Measurements from ENCODE around the gene NUFIP2.

Gene NUFIP2

GRCh38 chr17:29251184-29251583 is 42.8 kb downstream of the NUFIP2 start:
- Histone ChIP-seq H3K27ac (ENCODE audit: low read length) (no peak overlapping the region), H3K4me3 (ENCODE audit: low read length) (no peak overlapping the region), H3K4me1 (ENCODE audit: control insufficient read depth, insufficient read depth, low read length) (no peaks in the 10 kb centered on the region)

GRCh38 chr17:29250666-29251065 is 43.3 kb downstream of the NUFIP2 start:
- WGBS (ENCODE audit: insufficient coverage, insufficient read length), result no CpG with 5 or more reads among the region's 1 CpG
- Histone ChIP-seq H3K4me1 (ENCODE audit: control insufficient read depth, insufficient read depth, low read length) (no peaks in the 10 kb centered on the region), H3K36me3 (ENCODE audit: control insufficient read depth, insufficient read depth, low read length) (no peaks in the 10 kb centered on the region), H3K4me3 (ENCODE audit: low read length) (no peak overlapping the region), H3K27ac (ENCODE audit: low read length) (no peak overlapping the region), H3K27me3 (ENCODE audit: control insufficient read depth, insufficient read depth, low read length) (no peaks in the 10 kb centered on the region), H3K9me3 (ENCODE audit: control insufficient read depth, insufficient read depth, low read length) (no peaks in the 10 kb centered on the region)
- no peak for DNase-seq (ENCODE audit: low read depth, low spot score)

More at GRCh38 chr17:29251184-29251583, 42.8 kb downstream of the NUFIP2 start:
- Histone ChIP-seq H3K27me3 (ENCODE audit: control insufficient read depth, insufficient read depth, low read length) (no peaks in the 10 kb centered on the region), H3K9me3 (ENCODE audit: control insufficient read depth, insufficient read depth, low read length) (no peaks in the 10 kb centered on the region), H3K36me3 (ENCODE audit: control insufficient read depth, insufficient read depth, low read length) (no peaks in the 10 kb centered on the region)
- WGBS (ENCODE audit: insufficient coverage, insufficient read length), result no CpG with 5 or more reads among the region's 2 CpGs
- DNase-seq (ENCODE audit: low read depth, low spot score), result no peak

- no peaks in the 10 kb centered on the region for H3K27me3 ChIP-seq (ENCODE audit: control insufficient read depth, insufficient read depth, low read length)
- no peaks in the 10 kb centered on the region for H3K4me1 ChIP-seq (ENCODE audit: control insufficient read depth, insufficient read depth, low read length)
- no CpG with 5 or more reads among the region's 5 CpGs for WGBS (ENCODE audit: insufficient coverage, insufficient read length)
- no peaks in the 10 kb centered on the region for H3K36me3 ChIP-seq (ENCODE audit: control insufficient read depth, insufficient read depth, low read length)
- no peak for DNase-seq (ENCODE audit: low read depth, low spot score)
- no peak overlapping the region for H3K27ac ChIP-seq (ENCODE audit: low read length)
- H3K9me3 ChIP-seq (ENCODE audit: control insufficient read depth, insufficient read depth, low read length), result no peaks in the 10 kb centered on the region
- H3K4me3 ChIP-seq (ENCODE audit: low read length), result no peak overlapping the region
Observed at GRCh38 chr17:29248845-29249244, 45.1 kb downstream of the NUFIP2 start.

- Histone ChIP-seq H3K27ac (ENCODE audit: low read length) (no peak overlapping the region), H3K4me3 (ENCODE audit: low read length) (no peak overlapping the region), H3K27me3 (ENCODE audit: control insufficient read depth, insufficient read depth, low read length) (no peaks in the 10 kb centered on the region), H3K4me1 (ENCODE audit: control insufficient read depth, insufficient read depth, low read length) (no peaks in the 10 kb centered on the region), H3K9me3 (ENCODE audit: control insufficient read depth, insufficient read depth, low read length) (no peaks in the 10 kb centered on the region), H3K36me3 (ENCODE audit: control insufficient read depth, insufficient read depth, low read length) (no peaks in the 10 kb centered on the region)
- 100% methylated on average over 1 of the region's 2 CpGs for WGBS (ENCODE audit: insufficient coverage, insufficient read length)
- no peak for DNase-seq (ENCODE audit: low read depth, low spot score)
Observed at GRCh38 chr17:29247219-29247618, 46.7 kb downstream of the NUFIP2 start.

- Histone ChIP-seq H3K27me3 (ENCODE audit: control insufficient read depth, insufficient read depth, low read length) (no peaks in the 10 kb centered on the region), H3K9me3 (ENCODE audit: control insufficient read depth, insufficient read depth, low read length) (no peaks in the 10 kb centered on the region), H3K36me3 (ENCODE audit: control insufficient read depth, insufficient read depth, low read length) (no peaks in the 10 kb centered on the region), H3K4me3 (ENCODE audit: low read length) (no peak within 1 kb of the TSS), H3K4me1 (ENCODE audit: control insufficient read depth, insufficient read depth, low read length) (no peaks in the 10 kb centered on the region), H3K27ac (ENCODE audit: low read length) (no peak within 1 kb of the TSS)
- no peak for DNase-seq (ENCODE audit: low read depth, low spot score)
- WGBS (ENCODE audit: insufficient coverage, insufficient read length), result no CpG with 5 or more reads among the region's 1 CpG
Observed at GRCh38 chr17:29246628-29247027, 47.3 kb downstream of the NUFIP2 start, which contains the start of gene CRYBA1. TSS of gene CRYBA1 (plus strand) at chr17:29246859. CDS start at chr17:29246864, 5 bp downstream.

GRCh38 chr17:29245401-29245800 is 48.5 kb downstream of the NUFIP2 start:
- Histone ChIP-seq H3K4me1 (ENCODE audit: control insufficient read depth, insufficient read depth, low read length) (peaks cover 4% of the 10 kb centered on the region), H3K36me3 (ENCODE audit: control insufficient read depth, insufficient read depth, low read length) (no peaks in the 10 kb centered on the region), H3K9me3 (ENCODE audit: control insufficient read depth, insufficient read depth, low read length) (no peaks in the 10 kb centered on the region), H3K4me3 (ENCODE audit: low read length) (no peak overlapping the region), H3K27ac (ENCODE audit: low read length) (no peak overlapping the region), H3K27me3 (ENCODE audit: control insufficient read depth, insufficient read depth, low read length) (no peaks in the 10 kb centered on the region)
- no CpG with 5 or more reads among the region's 6 CpGs for WGBS (ENCODE audit: insufficient coverage, insufficient read length)
- DNase-seq (ENCODE audit: low read depth, low spot score), result no peak

GRCh38 chr17:29243792-29244191 is 50.2 kb downstream of the NUFIP2 start:
- Histone ChIP-seq H3K36me3 (ENCODE audit: control insufficient read depth, insufficient read depth, low read length) (no peaks in the 10 kb centered on the region), H3K27ac (ENCODE audit: low read length) (no peak overlapping the region), H3K9me3 (ENCODE audit: control insufficient read depth, insufficient read depth, low read length) (no peaks in the 10 kb centered on the region), H3K27me3 (ENCODE audit: control insufficient read depth, insufficient read depth, low read length) (no peaks in the 10 kb centered on the region), H3K4me3 (ENCODE audit: low read length) (no peak overlapping the region), H3K4me1 (ENCODE audit: control insufficient read depth, insufficient read depth, low read length) (peaks cover 4% of the 10 kb centered on the region)
- WGBS (ENCODE audit: insufficient coverage, insufficient read length), result no CpG with 5 or more reads among the region's 4 CpGs
- no peak for DNase-seq (ENCODE audit: low read depth, low spot score)

GRCh38 chr17:29242790-29243189 is 51.2 kb downstream of the NUFIP2 start:
- H3K36me3 ChIP-seq (ENCODE audit: control insufficient read depth, insufficient read depth, low read length), result no peaks in the 10 kb centered on the region
- no CpG with 5 or more reads among the region's 6 CpGs for WGBS (ENCODE audit: insufficient coverage, insufficient read length)
- no peak for DNase-seq (ENCODE audit: low read depth, low spot score)
- H3K4me3 ChIP-seq (ENCODE audit: low read length), result no peak overlapping the region
- peaks cover 4% of the 10 kb centered on the region for H3K4me1 ChIP-seq (ENCODE audit: control insufficient read depth, insufficient read depth, low read length)
- no peaks in the 10 kb centered on the region for H3K9me3 ChIP-seq (ENCODE audit: control insufficient read depth, insufficient read depth, low read length)
- H3K27ac ChIP-seq (ENCODE audit: low read length), result no peak overlapping the region
- H3K27me3 ChIP-seq (ENCODE audit: control insufficient read depth, insufficient read depth, low read length), result no peaks in the 10 kb centered on the region

- Histone ChIP-seq H3K9me3 (ENCODE audit: control insufficient read depth, insufficient read depth, low read length) (no peaks in the 10 kb centered on the region), H3K27ac (ENCODE audit: low read length) (no peak overlapping the region), H3K4me3 (ENCODE audit: low read length) (no peak overlapping the region), H3K4me1 (ENCODE audit: control insufficient read depth, insufficient read depth, low read length) (peaks cover 4% of the 10 kb centered on the region), H3K36me3 (ENCODE audit: control insufficient read depth, insufficient read depth, low read length) (no peaks in the 10 kb centered on the region), H3K27me3 (ENCODE audit: control insufficient read depth, insufficient read depth, low read length) (no peaks in the 10 kb centered on the region)
- no CpG with 5 or more reads among the region's 1 CpG for WGBS (ENCODE audit: insufficient coverage, insufficient read length)
- DNase-seq (ENCODE audit: low read depth, low spot score), result no peak
Observed at GRCh38 chr17:29242051-29242450, 51.9 kb downstream of the NUFIP2 start.

- DNase-seq (ENCODE audit: low read depth, low spot score), result peak; percentile 27
- no peak overlapping the region for H3K4me3 ChIP-seq (ENCODE audit: low read length)
- H3K27ac ChIP-seq (ENCODE audit: low read length), result no peak overlapping the region
- H3K9me3 ChIP-seq (ENCODE audit: control insufficient read depth, insufficient read depth, low read length), result no peaks in the 10 kb centered on the region
- H3K36me3 ChIP-seq (ENCODE audit: control insufficient read depth, insufficient read depth, low read length), result no peaks in the 10 kb centered on the region
- peaks cover 4% of the 10 kb centered on the region for H3K4me1 ChIP-seq (ENCODE audit: control insufficient read depth, insufficient read depth, low read length)
- no CpG with 5 or more reads among the region's 9 CpGs for WGBS (ENCODE audit: insufficient coverage, insufficient read length)
- H3K27me3 ChIP-seq (ENCODE audit: control insufficient read depth, insufficient read depth, low read length), result no peaks in the 10 kb centered on the region
Observed at GRCh38 chr17:29240968-29241963, 52.7 kb downstream of the NUFIP2 start.

All from iPS DF 6.9 (cell line).